SK-N-DZ (cell line): ENCODE data around the gene CDCP2.
"Not testable (repeated sequence)": the region's sequence is repeated elsewhere in the genome, so short reads cannot be mapped to it uniquely, and the experiment has no call there.

Source experiments
- DNase-seq: peaks from one replicate; pipeline ENCODE4 v3.0.0-alpha.2; 2015; ENCODE audit warnings: low spot score

Gene CDCP2

GRCh38 chr1:54117815-54118563, 34.8 kb downstream of the CDCP2 start:
- peak; percentile 41 for DNase-seq

- no peak for DNase-seq
Observed at GRCh38 chr1:54115520-54115919, 37.3 kb downstream of the CDCP2 start.

DNA sequence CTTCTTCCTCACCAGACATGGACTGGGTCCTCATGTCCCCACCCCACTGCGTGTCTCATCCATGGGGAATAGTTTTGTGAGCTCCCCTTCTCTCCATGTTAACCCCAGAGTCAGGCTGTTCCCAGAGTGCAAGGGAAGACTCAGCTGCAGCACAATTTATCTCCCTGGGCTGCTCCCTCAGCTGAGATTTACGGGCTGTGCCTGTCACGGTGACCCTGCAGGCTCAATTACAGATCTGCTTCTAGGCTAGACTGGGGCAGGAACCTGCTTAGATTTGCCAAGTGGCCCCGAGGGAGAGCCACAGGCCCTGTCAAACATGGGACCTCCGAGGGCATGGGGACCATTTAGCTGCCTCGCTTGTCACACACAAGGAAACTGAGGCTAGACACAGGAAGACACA, 37.8 kb downstream of the CDCP2 start:
- peak; percentile 44 for DNase-seq

- DNase-seq, result no peak
Observed at GRCh38 chr1:54114001-54114400, 38.8 kb downstream of the CDCP2 start.

- DNase-seq, result no peak
Observed at GRCh38 chr1:54112705-54113368, 40.0 kb downstream of the CDCP2 start.

- no peak for DNase-seq
Observed at GRCh38 chr1:54112027-54112426, 40.8 kb downstream of the CDCP2 start.

DNA sequence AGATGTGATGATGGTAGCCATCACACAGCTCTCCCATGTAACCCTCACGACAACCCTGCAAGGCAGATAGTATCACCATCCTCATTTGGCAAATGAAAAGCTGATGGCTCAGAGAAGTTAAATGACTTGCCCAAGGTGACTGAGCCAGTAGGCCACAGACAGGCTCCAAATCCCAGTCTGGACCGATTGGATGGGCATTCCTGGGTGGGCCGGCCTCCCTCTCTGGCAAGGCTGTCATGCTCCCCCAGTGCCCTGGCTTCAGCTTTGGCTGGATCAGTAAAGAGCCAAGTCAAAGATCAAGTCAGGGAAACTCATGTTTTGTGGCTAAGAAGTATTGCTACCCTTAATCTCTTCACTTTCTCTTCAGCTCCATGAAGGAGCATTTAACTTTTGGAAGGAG, 41.2 kb downstream of the CDCP2 start:
- no peak for DNase-seq

GRCh38 chr1:54110996-54111395, 41.8 kb downstream of the CDCP2 start:
- DNase-seq, result no peak

- DNase-seq, result no peak
Observed at GRCh38 chr1:54109129-54110090, 43.4 kb downstream of the CDCP2 start.

- no peak for DNase-seq
Observed at GRCh38 chr1:54108156-54108555, 44.6 kb downstream of the CDCP2 start.

DNA sequence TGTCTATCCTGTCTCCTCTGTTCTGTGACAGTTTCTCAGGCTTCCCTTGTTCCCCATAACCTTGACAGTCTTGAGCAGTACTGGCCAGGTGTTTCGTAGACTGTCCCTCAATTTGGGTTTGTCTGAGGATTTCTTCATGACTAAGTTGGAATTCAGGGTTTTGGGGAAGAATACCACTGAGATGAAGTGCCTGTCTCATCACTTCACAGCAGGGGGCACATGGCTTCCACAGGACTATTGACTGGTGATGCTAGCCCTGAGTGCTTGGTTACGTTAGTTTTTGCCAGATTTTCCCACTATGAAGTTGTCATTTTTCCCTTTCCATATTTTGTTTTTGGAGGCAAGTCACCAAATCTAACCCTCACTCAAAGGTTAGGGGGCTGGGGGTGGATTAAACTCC, 45.7 kb downstream of the CDCP2 start:
- no peak for DNase-seq

DNA sequence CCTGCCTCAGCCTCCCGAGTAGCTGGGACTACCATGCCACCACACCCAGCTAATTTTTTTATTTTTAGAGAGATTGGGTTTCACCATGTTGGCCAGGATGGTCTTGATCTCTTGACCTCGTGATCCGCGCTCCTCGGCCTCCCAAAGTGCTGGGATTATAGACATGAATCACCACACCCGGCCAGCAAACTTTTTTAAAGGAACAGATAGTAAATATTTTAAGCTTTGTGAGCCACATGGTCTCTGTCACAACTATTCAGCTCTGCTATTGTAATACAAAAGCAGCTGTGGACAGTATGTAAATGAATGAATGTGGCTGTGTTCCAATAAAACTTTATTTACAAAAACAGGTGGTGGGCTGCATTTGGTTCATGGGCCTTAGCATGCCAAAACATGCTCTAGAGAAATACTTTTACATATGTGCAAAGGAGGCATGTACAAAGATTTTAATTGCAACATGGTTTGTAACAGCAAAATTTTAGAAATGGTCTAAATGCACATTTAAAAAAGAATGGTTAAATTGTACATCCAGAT, 47.0 kb downstream of the CDCP2 start:
- no peak for DNase-seq

DNA sequence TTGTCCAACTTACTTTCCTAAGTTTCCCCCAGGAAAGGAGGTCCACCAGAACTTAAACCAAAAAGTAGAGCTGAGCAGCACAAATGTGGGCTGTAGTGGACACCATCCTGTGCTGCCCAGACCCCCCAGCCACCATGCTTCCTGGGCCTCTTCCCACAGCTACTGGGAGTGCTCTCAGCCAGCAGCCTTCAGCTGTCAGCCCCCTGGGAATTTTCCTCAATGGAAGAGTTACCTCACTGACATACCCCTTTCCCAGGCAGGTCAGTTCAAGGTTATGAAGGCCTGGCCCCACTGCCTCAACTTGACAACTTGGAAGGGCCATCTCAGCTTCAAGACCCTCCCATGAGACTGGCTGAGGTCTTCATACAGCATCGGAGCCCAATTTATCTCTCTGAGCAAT, 47.7 kb downstream of the CDCP2 start:
- no peak for DNase-seq

GRCh38 chr1:54104613-54105012, 48.2 kb downstream of the CDCP2 start:
- not testable (repeated sequence) for DNase-seq

DNA sequence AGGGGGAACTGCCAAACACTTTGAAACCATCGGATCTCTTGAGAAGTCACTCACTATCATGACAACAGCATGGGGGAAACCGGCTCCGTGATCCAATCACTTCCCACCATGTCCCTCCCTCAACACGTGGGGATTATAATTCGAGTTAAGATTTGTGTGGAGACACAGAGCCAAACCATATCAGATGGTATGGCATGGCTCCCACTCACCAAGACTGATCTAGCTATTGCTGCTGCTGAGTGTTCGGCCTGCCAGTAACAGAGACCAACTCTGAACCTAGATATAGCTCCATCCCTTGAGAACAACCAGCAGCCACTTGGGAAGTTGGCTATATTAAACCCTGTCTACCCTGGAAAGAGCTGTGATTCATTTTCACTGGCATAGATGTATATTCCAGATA, 49.4 kb downstream of the CDCP2 start:
- DNase-seq, result no peak

- DNase-seq, result no peak
Observed at GRCh38 chr1:54100500-54100899, 52.3 kb downstream of the CDCP2 start.

DNA sequence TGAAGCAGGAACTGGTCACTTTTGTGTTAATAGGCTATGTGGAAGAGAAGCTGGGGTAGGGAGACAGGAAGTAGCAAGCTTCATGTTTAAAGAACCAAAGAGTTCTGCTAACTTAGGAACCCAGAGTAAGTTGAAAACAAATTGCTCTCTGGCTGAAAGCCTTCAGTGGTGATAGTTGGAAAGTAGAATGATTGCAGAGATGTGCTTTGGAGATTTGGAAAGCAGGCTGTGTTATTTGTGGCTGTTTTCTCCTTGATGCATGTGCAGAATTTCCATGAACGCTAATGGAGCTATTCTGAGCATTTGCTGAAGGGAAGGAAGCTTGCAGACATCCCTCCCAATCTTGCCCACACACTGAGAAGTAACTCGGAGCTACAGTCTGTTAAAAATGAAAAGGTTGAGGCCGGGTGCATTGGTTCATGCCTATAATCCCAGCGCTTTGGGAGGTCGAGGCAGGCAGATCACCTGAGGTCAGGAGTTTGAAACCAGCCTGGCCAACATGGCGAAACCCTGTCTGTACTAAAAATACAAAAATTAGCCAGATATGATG, 53.7 kb downstream of the CDCP2 start:
- DNase-seq, result no peak

- DNase-seq, result no peak
Observed at GRCh38 chr1:54096877-54097240, 55.9 kb downstream of the CDCP2 start.

- no peak for DNase-seq
Observed at GRCh38 chr1:54096227-54096876, 56.4 kb downstream of the CDCP2 start.

DNA sequence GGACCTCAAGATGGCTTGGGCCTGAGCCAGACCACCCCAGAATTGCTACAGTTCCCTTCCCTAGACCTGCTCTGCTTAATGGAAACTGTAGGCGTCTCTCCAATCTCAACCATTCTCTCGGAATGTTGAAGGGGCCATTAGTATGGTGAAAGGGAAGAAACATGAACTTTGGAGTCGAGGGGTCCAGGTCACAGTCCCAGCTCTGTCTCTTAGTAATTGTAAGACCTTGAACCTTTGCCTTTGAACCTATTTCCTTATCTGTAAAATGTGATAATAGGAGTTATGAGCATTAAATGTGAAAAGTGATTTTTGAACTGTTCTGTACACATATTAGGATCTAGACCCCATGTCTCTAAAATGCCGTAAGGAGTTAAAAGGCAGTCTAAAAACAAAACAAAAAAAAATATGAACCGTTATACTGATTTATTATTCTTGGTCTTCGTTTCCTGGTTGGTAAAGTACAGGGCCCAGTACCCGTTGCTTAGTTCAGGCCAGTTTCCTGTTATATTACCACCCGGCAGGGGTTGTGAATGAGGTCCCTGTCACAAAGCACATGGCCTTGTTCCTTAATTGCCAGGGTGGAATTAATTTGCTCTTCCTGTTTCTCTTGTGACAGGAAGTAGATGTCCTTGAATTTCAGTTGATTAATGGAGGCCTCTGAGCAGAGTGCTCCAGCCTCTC, 57.1 kb downstream of the CDCP2 start:
- DNase-seq, result no peak

DNA sequence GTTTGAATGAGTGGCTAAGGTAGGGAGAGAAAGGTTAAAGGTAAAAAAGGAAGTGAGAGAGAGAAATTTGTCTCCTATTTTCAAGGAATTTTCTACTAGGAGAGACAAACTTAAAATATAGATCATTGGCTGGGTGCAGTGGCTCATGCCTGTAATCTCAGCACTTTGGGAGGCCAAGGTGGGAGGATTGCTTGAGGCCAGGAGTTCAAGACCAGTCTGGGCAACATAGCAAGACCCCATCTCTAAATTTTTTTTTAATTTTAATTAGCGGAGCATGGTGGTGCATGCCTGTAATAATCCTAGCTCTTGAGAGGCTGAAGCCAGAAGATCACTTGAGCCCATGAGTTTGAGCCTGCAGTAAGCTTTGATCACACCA, 58.1 kb downstream of the CDCP2 start:
- not testable (repeated sequence) for DNase-seq
